Measurements from ENCODE around the gene LACTB.

LACTB gene, protein sequence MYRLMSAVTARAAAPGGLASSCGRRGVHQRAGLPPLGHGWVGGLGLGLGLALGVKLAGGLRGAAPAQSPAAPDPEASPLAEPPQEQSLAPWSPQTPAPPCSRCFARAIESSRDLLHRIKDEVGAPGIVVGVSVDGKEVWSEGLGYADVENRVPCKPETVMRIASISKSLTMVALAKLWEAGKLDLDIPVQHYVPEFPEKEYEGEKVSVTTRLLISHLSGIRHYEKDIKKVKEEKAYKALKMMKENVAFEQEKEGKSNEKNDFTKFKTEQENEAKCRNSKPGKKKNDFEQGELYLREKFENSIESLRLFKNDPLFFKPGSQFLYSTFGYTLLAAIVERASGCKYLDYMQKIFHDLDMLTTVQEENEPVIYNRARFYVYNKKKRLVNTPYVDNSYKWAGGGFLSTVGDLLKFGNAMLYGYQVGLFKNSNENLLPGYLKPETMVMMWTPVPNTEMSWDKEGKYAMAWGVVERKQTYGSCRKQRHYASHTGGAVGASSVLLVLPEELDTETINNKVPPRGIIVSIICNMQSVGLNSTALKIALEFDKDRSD

DNA sequence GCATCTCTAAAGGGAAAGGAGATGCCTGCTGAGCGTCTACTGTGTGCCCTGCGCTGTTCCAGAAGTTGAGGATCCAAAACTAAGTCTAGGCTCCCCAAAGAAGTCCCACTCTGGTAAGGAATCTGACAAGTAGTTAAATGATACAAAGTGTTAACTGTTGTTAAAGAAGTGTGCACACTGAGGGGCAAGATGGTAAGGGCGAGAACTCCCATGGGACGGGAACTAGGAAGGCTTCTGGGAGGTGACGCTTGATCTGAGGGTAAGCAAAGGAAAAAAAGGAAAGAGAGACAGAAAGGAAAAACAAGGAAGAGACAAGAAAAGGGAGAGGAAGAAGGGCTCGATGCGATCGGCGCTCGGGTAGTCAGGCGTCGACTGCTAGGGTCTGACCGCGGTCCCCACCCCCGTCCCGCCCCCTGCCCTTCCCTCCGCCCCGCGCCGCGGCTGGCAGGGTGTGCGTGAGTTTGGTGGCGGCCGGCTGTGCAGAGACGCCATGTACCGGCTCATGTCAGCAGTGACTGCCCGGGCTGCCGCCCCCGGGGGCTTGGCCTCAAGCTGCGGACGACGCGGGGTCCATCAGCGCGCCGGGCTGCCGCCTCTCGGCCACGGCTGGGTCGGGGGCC lies at the start of gene LACTB:
Gene LACTB, plus strand, starts transcription at position 480 of the 620 bp plus-strand sequence. Its CDS starts 11 bp downstream, at position 491.
- peak; percentile 39 to 70 (median 58) for DNase-seq (ENCODE audit: low read depth in 3 of 3, low spot score in 1 of 3)

GRCh38 chr15:63072023-63072650 lies 49.5 kb upstream of the LACTB start:
- no peak for DNase-seq (ENCODE audit: low read depth in 3 of 3, low spot score in 1 of 3)

DNA sequence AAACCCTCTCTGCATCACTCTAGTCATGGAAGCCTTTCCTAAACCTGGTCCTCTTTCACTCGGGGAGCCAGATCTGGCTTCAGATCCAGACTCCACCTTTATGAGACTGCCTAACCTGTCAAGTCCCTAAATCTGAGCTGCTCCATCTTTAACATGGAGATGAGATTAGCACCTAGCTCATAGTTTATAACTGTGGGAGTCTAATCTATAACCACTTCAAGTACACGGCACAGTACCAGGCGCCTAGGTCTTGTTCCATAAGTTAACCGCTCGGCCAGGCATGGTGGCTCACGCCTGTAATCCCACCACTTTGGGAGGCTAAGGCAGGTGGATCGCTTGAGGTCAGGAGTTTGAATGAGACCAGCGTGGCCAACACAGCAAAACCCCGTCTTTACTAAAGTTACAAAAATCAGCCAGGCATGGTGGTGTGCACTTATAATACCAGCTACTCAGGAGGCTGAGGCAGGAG lies 48.8 kb upstream of the LACTB start:
- no peak for DNase-seq (ENCODE audit: low read depth in 3 of 3, low spot score in 1 of 3)

GRCh38 chr15:63073497-63074172 lies 48.0 kb upstream of the LACTB start:
- DNase-seq (ENCODE audit: low read depth in 3 of 3, low spot score in 1 of 3) = no peak

- no peak for DNase-seq (ENCODE audit: low read depth in 3 of 3, low spot score in 1 of 3)
Observed at GRCh38 chr15:63075015-63075983, 46.4 kb upstream of the LACTB start.

DNA sequence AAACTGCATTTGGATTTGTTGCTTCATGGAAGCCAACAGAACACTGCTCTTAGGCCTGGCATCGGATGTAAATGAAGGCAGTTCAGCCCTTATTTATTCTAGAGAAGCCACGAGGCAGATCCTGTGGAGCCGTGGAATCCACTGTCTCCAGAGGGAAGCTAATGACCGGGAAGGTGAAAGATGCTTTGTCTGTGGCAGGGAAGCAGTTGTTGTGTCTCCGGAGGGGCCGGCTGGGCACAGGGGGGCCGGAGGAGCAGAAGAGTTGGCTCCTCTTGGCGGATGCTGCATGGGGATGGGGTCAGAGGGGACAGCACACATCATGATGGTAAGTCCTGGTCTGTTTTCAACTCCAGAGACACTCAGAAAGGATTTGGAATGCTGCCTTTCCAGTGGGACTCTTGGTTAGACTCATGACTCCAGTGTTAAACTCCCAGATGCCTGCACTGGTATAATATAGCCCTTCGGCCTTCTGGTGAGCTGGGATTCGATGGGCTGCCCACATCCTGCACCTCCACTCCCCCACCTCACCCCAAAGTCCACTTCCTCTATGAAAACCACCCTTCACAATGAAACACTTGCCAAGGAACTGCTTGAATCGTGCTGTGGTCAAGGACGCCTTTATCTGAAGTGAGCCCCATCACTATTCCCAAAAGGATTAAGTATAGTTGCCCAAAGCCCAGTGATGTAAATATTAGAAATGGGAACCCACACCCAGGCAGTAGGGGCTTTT lies 45.5 kb upstream of the LACTB start:
- no peak for DNase-seq (ENCODE audit: low read depth in 3 of 3, low spot score in 1 of 3)

DNA sequence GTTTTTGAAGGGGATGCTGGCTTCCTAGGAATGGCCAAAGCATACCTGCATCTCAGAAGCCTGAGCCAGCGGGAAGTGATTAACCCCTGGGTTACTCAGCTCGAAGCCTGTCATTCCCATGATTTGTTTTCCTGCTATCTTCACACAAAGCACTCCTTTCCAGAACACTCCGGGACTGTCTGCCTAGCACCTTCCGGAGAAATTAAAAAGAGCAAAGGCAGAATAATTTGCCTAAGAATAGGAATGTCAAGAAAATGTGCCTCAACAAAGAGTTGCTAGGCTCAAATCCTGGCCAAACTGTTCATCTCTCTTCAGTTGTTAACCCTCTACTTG lies 45.0 kb upstream of the LACTB start:
- no peak for DNase-seq (ENCODE audit: low read depth in 3 of 3, low spot score in 1 of 3)

DNA sequence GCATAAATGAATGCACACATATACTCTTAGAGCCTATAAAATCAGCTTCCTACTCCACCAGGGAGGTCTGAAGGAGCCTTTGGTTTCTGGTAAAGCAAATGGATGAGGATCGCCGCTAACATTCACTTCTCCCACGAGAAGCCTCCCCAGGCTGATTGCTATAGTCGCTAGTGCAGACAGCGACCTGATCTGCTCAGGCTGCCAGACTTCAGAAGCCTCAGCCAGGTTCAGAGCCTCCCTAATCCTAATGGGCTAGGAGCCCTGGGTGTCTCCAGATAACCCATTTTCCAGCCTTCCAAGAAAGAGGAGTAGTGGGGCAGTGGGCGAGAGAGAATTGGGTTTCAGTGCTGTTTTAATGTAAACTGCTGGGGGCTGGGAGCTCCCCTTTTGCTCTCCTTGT lies 43.7 kb upstream of the LACTB start:
- no peak for DNase-seq (ENCODE audit: low read depth in 3 of 3, low spot score in 1 of 3)

GRCh38 chr15:63079947-63080626 lies 41.6 kb upstream of the LACTB start:
- DNase-seq (ENCODE audit: low read depth in 3 of 3, low spot score in 1 of 3) = no peak

DNA sequence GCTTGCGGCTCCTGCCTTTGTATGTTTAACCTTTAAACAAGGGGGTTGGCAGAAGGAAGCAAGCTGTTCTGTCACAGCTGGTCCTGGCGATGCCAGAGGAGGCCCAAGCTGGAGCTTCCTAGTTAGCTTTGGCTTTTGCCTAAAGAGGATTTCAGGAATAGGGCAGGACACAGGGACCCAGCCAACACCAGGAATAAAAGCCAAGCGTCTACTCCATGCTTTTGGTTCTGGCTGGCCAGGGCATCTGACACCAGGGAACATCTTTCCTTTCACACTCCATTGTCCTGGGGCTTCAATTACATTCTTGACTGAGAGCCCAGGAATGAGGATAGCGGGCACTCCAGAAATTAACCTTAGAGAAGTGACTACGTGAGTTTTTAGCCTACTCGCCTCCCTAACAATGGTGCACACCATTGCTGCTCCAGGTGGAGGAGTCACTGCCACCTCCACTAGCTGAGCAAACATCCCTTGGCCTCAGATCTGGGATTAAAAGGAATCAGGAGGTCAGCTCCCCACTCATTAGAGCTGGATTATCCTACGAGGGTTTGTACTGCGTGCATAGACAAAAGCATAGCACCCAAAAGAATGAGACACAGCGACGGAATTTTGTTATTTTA lies 40.9 kb upstream of the LACTB start:
- no peak for DNase-seq (ENCODE audit: low read depth in 3 of 3, low spot score in 1 of 3)

GRCh38 chr15:63082366-63082765 lies 39.3 kb upstream of the LACTB start:
- no peak for DNase-seq (ENCODE audit: low read depth in 3 of 3, low spot score in 1 of 3)

DNA sequence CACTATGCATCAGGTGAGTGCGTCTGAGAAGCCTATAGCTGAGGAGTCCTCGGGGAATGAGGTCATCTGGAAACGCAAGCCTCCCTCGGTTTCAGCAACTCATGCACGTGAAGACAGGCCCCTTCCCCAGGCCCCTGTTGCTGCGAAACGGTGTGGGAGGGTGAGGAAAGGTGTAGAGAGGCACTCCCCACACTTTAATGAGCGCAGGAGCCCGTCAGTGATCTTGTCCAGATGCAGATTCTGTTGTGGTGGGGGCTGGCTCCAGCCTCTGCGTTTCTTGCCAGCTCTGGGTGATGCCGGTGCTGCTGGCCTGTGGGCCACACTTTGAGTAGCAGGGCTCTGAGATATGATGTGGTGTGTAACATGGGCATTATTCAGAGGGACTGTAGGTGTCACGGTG lies 38.6 kb upstream of the LACTB start:
- no peak for DNase-seq (ENCODE audit: low read depth in 3 of 3, low spot score in 1 of 3)

DNA sequence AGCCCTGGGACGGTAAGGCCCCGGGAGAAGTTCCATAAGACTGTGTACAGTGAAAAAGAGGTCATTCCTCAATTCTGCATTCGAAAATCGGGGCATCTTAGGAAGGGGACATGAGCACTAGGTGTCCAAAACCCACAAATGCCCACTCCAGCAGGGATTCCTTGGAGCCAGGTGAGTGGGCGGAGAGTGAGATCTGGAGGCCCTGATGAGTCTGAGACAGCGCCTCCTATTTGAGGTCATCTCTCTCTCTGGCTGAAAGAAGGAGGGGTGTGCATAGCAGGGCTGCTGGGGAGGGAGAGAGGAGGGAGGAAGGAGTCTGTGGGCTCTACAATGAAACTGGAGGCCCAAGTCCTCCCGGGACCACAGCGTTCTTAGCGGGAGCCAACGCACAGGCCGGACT lies 38.1 kb upstream of the LACTB start:
- no peak for DNase-seq (ENCODE audit: low read depth in 3 of 3, low spot score in 1 of 3)

GRCh38 chr15:63084806-63085205 lies 36.9 kb upstream of the LACTB start:
- DNase-seq (ENCODE audit: low read depth in 3 of 3, low spot score in 1 of 3) = no peak

DNA sequence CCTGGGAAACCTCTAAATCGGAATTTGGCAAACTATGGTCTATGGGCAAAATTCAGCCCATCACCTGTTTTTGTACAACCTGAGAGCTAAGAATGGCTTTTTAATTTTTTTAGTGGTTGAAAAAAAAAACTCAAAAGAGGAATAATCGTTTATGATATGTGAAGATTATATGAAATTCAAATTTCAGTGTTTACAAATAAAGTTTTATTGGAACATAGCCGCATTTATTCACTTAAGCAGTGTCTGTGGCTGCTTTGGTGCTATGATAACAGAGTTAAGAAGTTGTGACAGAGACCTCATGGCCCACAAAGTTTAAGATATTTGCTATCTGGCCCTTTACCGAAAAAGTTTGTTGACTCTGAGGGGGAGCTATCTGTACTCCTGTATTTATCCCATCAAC lies 36.4 kb upstream of the LACTB start:
- no peak for DNase-seq (ENCODE audit: low read depth in 3 of 3, low spot score in 1 of 3)

DNA sequence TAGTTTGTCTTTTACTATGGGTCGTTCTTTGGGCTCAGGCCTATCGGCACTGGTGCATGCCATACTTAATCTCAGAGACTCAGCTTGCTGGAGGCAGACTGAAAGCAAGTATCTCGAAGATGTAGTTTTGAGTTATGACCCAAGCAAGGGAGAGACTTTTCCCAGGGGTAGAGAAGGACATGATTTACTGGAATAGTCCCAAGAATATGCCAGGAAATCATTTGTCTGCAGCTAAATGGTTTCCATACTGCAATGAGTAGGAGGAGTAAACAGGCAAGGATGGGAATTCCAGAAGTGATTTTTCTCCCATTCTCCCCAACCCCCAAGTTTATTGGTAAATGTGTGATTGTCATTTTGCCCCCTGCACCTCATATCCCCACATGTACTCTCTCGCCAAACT lies 35.4 kb upstream of the LACTB start:
- no peak for DNase-seq (ENCODE audit: low read depth in 3 of 3, low spot score in 1 of 3)

DNA sequence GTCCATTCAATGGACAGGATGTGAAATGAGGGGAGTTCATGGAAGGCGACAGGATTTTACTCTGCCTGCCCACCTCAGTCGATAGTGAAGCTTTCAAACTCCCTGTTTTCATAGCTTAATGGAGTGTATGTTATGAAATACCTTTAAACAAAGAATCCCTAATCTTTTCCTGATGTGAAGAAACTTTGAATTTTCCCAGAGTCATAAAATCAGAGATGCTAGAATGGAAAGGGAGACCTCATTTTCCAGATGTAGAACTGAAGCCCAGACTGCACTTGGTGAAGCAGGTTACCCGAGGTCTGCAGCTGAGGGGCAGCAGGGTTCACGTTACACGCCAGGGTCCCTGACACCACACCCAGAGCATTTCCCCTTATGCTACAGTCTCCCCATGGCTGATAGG lies 34.7 kb upstream of the LACTB start:
- DNase-seq (ENCODE audit: low read depth in 3 of 3, low spot score in 1 of 3) = no peak

GRCh38 chr15:63088533-63089245 lies 33.0 kb upstream of the LACTB start:
- no peak for DNase-seq (ENCODE audit: low read depth in 3 of 3, low spot score in 1 of 3)
